ENCODE data around the gene RETREG2. TPM values are rescaled to one million over a fixed set of nuclear protein-coding genes. Genes with fewer than 3 reads are reported as not detected.
A peak's percentile ranks its signal among the peaks of the same experiment; 100 is the strongest.

Gene RETREG2
- total RNA-seq, 4 donors from 2014 or later: 82.3 to 122 (median 100) TPM

DNA sequence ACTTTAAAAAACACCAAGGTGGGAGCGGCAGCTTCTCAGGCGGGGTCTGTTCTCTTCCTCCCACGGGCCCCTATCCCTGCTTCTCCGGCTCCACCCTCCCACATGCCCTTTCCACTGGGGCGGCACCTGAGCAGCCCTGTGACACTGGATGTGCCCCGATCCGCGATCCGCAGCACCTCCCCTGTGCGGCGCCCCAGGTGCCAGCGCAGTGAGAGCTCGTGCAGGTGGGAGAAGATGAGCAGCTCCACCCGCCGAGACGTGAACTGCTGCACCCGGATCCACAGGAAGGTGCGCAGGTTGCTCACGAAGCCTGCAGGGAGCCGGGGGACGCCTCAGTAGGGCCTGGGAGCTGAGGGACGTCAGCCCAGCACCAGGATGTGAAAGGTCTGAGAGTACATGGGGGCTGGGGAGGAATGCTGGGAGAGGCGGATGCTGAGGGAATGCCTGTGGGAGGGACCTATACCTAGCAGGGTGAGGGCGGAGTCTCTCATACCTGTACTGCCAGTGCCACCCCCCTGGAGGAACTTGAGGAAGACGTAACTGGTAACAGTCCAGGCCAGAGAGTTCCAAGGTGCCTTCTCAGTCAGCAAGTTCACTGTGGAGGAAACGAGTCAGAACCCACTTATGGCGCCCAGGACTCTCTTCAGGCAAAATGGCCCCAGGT lies 37.9 kb downstream of the RETREG2 start:
- DNase-seq: no peak
- WGBS, 2 donors: 92 to 94% methylated on average over 27 of the region's 27 CpGs
- TF ChIP-seq POLR2A (IDR thresholded peaks at IDR 0.05): no peak
- TF ChIP-seq, protein P1, sequence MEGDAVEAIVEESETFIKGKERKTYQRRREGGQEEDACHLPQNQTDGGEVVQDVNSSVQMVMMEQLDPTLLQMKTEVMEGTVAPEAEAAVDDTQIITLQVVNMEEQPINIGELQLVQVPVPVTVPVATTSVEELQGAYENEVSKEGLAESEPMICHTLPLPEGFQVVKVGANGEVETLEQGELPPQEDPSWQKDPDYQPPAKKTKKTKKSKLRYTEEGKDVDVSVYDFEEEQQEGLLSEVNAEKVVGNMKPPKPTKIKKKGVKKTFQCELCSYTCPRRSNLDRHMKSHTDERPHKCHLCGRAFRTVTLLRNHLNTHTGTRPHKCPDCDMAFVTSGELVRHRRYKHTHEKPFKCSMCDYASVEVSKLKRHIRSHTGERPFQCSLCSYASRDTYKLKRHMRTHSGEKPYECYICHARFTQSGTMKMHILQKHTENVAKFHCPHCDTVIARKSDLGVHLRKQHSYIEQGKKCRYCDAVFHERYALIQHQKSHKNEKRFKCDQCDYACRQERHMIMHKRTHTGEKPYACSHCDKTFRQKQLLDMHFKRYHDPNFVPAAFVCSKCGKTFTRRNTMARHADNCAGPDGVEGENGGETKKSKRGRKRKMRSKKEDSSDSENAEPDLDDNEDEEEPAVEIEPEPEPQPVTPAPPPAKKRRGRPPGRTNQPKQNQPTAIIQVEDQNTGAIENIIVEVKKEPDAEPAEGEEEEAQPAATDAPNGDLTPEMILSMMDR (IDR thresholded peaks at IDR 0.05): no peak
- H3K27ac ChIP-seq: peak overlapping the region in 1 of 3 donors; percentile 97
- no peaks in the 10 kb centered on the region for H3K9me3 ChIP-seq
- peaks cover 21 to 35% of the 10 kb centered on the region in 2 donors for H3K36me3 ChIP-seq
- H3K27me3 ChIP-seq: no peaks in the 10 kb centered on the region
- intact Hi-C loops (cut with DNase I): no loop called here
- H3K4me3 ChIP-seq (replicated peaks in 1 of 3): no peak overlapping the region
- H3K4me1 ChIP-seq: peaks cover 22 to 23% of the 10 kb centered on the region in 2 donors

DNA sequence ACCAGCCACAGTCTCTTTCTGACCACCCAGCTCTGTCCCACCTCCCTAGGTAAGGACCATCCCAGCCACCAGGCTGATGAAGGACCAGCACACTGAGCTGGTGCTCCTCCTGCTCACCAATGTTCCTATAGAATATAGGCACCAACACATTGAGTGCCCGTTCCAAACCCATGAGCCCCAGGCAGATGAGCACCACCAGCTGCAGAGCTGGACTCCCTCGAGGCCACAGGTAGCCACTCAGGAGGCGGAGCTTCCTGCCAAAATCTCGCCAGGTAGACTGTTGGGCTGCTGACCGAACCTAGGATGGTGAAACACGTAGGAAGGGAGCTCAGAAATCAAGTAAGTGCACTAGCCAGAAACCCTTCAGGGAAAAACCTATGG lies 38.5 kb downstream of the RETREG2 start:
- TF ChIP-seq, protein P1 (IDR thresholded peaks at IDR 0.05): no peak
- TF ChIP-seq POLR2A (IDR thresholded peaks at IDR 0.05): no peak
- DNase-seq: no peak
- H3K27me3 ChIP-seq: no peaks in the 10 kb centered on the region
- intact Hi-C loops (cut with DNase I): no loop called here
- H3K27ac ChIP-seq: peak overlapping the region in 1 of 3 donors; percentile 97
- peaks cover 27 to 40% of the 10 kb centered on the region in 2 donors for H3K36me3 ChIP-seq
- WGBS, 2 donors: 88 to 89% methylated on average over 6 of the region's 6 CpGs
- H3K4me1 ChIP-seq: peaks cover 22 to 23% of the 10 kb centered on the region in 2 donors
- H3K9me3 ChIP-seq: no peaks in the 10 kb centered on the region
- no peak overlapping the region for H3K4me3 ChIP-seq (replicated peaks in 1 of 3)

DNA sequence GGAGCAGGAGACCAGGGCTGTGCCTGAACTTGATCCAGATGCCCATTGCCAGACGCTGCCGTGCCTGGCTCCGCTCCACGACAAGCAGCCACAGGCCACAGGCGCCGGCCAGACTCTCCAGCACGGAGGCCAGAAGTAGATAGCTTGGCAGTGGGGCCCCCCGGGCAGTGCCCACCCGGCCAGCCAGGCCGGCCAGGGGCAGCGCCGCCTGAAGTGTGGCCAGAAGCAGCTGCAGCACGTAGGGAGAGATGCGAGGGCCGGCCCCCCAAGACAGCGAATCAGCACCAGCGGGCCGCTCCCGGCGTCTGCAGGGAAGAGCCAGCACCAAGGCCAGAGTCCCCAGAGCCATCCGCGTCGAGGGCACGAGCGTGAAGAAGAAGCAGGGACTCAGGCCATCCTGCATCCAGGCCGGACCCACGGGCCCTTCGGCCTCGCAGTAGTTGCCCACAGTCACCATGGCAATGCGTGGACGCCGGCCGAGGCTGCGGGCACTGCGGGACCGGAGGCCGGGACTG lies 40.2 kb downstream of the RETREG2 start:
- H3K27me3 ChIP-seq: no peaks in the 10 kb centered on the region
- H3K36me3 ChIP-seq: peaks cover 34 to 45% of the 10 kb centered on the region in 2 donors
- H3K9me3 ChIP-seq: no peaks in the 10 kb centered on the region
- WGBS, 2 donors: 0% methylated on average over 15 of the region's 37 CpGs; no CpG with 5 or more reads in 1 of the 2 donors
- peak in 1 of 2 donors; percentile 74 for DNase-seq
- intact Hi-C loops (cut with DNase I): no loop called here
- TF ChIP-seq POLR2A (IDR thresholded peaks at IDR 0.05): no peak
- TF ChIP-seq, protein P1 (IDR thresholded peaks at IDR 0.05): no peak
- H3K27ac ChIP-seq: peak overlapping the region; percentile 73 to 97 (median 89)
- H3K4me1 ChIP-seq: peaks cover 22 to 23% of the 10 kb centered on the region in 2 donors
- H3K4me3 ChIP-seq (replicated peaks in 1 of 3): peak overlapping the region in 2 of 3 donors; percentile 44 to 57

DNA sequence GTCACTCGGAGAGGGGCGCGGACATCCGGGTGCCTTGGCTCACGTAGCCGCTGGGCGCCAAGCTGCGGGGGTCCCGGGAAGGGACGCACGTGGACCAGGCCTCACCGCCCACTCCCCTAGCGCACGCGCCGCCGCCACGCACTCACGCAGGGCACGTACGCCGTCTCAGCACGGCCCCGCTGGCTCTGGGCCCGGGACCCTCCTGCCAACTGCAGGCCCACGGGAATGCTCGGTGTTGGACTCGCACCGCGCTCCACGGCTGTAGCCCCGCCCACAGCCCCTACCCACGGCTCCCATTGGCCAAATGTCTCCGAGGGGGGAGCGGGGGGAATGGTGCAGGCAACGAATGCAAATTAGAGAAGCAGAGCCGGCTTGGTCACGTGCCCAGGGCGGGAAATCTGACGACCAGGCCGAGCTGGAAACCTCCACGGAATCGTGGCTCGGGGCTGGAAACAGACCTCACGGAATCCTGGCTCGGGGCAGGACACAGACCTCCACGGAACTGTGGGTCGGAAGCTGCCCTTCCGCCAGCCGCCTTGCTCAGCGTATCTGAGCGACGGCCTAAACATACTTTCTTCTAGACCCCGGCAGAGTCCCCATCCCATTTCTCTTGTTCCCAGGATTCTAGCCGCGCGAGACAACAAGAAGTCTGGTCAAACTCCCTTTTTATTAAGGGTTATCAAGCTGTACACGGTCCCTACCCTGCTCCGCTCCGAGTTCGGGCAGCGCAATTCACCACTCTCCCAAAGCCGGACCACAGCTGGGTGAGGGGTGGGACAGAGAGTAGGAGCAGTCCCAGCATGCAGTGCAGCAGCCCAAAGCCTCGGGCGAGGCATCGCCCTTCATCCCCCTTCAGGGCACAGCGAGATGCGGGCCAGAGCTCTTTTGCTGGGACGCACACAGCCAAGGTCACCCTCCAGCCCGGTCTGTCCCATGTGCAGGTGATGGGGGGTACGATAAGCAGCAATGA lies 40.9 kb downstream of the RETREG2 start, which contains the start of gene ABCB6:
Gene ABCB6 (minus strand): TSS at position 227 of the 970 bp plus-strand sequence. CDS start 285 bp downstream, outside the sequence.
- intact Hi-C loops (cut with DNase I): no loop called here
- Histone ChIP-seq H3K4me3 (replicated peaks in 1 of 3) (peak within 1 kb of the TSS in 2 of 3 donors; percentile 44 to 57), H3K36me3 (peaks cover 36 to 45% of the 10 kb centered on the region in 2 donors), H3K4me1 (peaks cover 22 to 23% of the 10 kb centered on the region in 2 donors), H3K9me3 (no peaks in the 10 kb centered on the region), H3K27me3 (no peaks in the 10 kb centered on the region), H3K27ac (peak within 1 kb of the TSS; percentile 73 to 97 (median 89))
- TF ChIP-seq, protein P1 (IDR thresholded peaks at IDR 0.05): no peak
- TF ChIP-seq POLR2A (IDR thresholded peaks at IDR 0.05): peak; percentile 18 to 89
- WGBS, 2 donors: 14 to 26% methylated on average over 25 to 52 of the region's 71 CpGs
- peak; percentile 99 for DNase-seq
